HFFc6 (cell line): ENCODE measurements around the gene THADA. TPM values are rescaled to one million over a fixed set of nuclear protein-coding genes. Genes with fewer than 3 reads are reported as not detected.

Source experiments
- DNase-seq: peaks from one replicate; pipeline ENCODE4 v3.0.0-alpha.2; 2018
- H3K27ac Mint-ChIP-seq: 2 replicates; pipeline ENCODE4 v1.8.0; 2020; ENCODE audit warnings: mild to moderate bottlenecking, mixed read lengths
- H3K27me3 Mint-ChIP-seq: 2 replicates; pipeline ENCODE4 v1.8.0; 2021; ENCODE audit warnings: mild to moderate bottlenecking, moderate library complexity, mixed read lengths; ENCODE audit not compliant: insufficient read depth
- H3K36me3 Mint-ChIP-seq: 2 replicates; pipeline ENCODE4 v1.8.0; 2021; ENCODE audit warnings: low read depth, mixed read lengths
- H3K4me1 Mint-ChIP-seq: 2 replicates; pipeline ENCODE4 v1.8.0; 2020; ENCODE audit warnings: low read depth, mixed read lengths
- H3K4me3 Mint-ChIP-seq: 2 replicates; pipeline ENCODE4 v1.8.0; 2020; ENCODE audit warnings: mild to moderate bottlenecking, moderate library complexity, mixed read lengths
- H3K9me3 Mint-ChIP-seq: 2 replicates; pipeline ENCODE4 v1.8.0; 2020; ENCODE audit warnings: mild to moderate bottlenecking, mixed read lengths
- CTCF ChIP-seq: fragments of 200-600 bp; sonication (generic); IDR thresholded peaks from 2 replicates; pipeline ENCODE4 v1.5.0; 2021; ENCODE audit warnings: antibody characterized with exemption, mild to moderate bottlenecking
- total RNA-seq, 6 experiments: library from RNA; stranded (reverse); fragmentation: NEBNext Ultra II Directional; extraction: Animal tissue kit (Norgen Biotek cat#: 25700); gene quantifications; 2 replicates in 1 of 6; 3 replicates in 5 of 6; pipeline ENCODE4 v1.2.3, GENCODE V29; 2021

Gene THADA
- total RNA-seq, 6 experiments from 2014 or later, result 14.3 to 20.5 (median 17.3) TPM

DNA sequence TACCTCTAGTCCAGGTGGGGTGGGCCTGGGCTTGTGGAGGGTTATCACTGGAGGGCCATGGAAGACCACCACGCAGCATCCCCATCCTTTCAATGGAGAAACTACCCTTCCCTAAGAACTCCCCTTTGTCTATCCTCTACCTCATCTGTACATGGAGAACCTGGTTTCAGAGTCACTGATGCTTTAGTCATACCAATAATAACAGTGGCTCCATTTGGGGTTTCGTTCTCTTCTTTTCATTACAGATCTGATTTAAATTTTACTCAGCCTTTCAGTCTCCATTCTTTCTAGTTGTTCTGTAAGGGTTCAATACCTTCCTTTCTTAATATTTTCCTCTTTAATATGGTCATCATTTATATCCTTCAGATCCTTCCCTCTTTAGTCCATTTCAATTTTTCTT is 314.8 kb downstream of the THADA start:
- Mint-ChIP-seq H3K4me3 (no peak overlapping the region), H3K36me3 (peaks cover 32% of the 10 kb centered on the region), H3K9me3 (peaks cover 23% of the 10 kb centered on the region), H3K4me1 (peaks cover 12% of the 10 kb centered on the region), H3K27me3 (peaks cover 8% of the 10 kb centered on the region), H3K27ac (no peak overlapping the region)
- no peak for TF ChIP-seq CTCF
- no peak for DNase-seq

- DNase-seq, result no peak
- Mint-ChIP-seq H3K36me3 (peaks cover 16% of the 10 kb centered on the region), H3K27me3 (peaks cover 8% of the 10 kb centered on the region), H3K4me3 (no peak overlapping the region), H3K9me3 (peaks cover 13% of the 10 kb centered on the region), H3K4me1 (peaks cover 18% of the 10 kb centered on the region), H3K27ac (no peak overlapping the region)
- TF ChIP-seq CTCF, result no peak
Observed at GRCh38 chr2:43279317-43279840, 316.5 kb downstream of the THADA start.

DNA sequence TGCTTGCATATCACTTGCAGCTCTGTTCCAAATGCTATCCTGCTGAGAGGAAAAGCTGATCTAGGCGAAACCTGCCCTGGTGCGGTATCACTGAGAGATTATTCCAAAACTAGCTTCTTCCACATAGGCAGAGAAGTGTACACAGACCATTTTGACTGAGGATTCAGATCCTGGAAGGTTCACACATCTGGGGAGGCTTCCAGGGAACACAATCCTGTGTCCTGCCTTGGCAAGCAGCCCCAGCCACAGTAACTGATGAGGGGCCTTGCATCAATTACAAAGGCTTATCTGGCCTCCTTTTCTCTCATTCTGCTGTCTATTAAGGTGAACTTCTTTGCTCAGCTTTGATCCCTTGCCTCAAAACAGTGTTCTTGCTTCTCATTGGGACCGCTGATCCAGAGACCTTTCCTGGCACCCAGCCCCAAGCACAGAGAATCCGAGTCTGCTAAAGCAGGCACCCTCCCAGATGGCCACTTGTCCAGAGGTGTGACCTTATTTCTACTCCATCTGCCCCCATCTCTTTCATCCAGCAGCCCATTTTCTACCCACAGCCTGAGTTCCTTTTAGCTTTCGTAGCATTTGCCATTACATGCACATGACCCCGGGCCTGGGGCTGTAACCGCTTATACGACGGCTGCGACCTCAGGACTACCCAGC is 317.1 kb downstream of the THADA start:
- peaks cover 8% of the 10 kb centered on the region for H3K27me3 Mint-ChIP-seq
- no peak for DNase-seq
- TF ChIP-seq CTCF, result no peak
- peaks cover 6% of the 10 kb centered on the region for H3K9me3 Mint-ChIP-seq
- H3K4me3 Mint-ChIP-seq, result no peak overlapping the region
- peaks cover 24% of the 10 kb centered on the region for H3K4me1 Mint-ChIP-seq
- no peak overlapping the region for H3K27ac Mint-ChIP-seq
- H3K36me3 Mint-ChIP-seq, result peaks cover 9% of the 10 kb centered on the region

GRCh38 chr2:43276962-43277391 is 318.9 kb downstream of the THADA start:
- Mint-ChIP-seq H3K4me1 (peaks cover 35% of the 10 kb centered on the region), H3K36me3 (peaks cover 4% of the 10 kb centered on the region), H3K27ac (no peak overlapping the region), H3K27me3 (peaks cover 8% of the 10 kb centered on the region), H3K9me3 (no peaks in the 10 kb centered on the region), H3K4me3 (no peak overlapping the region)
- no peak for DNase-seq
- no peak for TF ChIP-seq CTCF

DNA sequence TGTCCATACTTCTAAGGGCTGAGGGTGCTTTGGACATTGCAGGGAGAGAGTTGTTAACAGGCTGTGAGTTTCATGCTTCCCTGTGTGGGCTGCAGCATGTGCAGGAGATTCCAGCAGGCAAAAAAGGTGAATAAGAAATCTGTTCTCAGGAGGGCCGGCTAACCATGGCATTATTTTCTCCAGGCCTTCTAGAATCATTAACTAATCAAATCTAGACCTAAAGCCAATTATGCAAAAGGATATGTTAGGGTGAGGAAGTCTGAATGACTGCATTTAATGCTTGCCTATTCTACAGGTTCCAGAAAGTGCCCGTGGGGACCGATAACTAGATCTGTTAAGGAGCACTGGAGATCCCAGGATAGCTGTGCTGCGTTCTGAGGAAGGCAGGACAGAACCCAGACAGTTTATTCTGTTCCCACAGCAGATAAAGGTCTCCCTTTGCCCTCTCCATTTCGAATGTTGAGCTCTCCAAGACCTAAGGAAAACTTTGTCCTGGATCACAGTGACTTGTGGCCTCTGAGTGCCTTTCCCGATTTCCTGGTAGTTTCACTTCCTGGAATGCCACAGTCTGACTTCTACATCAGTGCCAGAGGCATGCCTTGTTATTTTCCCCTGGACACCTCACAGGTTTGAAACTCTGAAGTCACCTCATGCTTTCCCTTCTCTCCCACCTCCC is 319.4 kb downstream of the THADA start:
- H3K9me3 Mint-ChIP-seq, result no peaks in the 10 kb centered on the region
- no peak overlapping the region for H3K4me3 Mint-ChIP-seq
- peaks cover 6% of the 10 kb centered on the region for H3K27me3 Mint-ChIP-seq
- H3K4me1 Mint-ChIP-seq, result peaks cover 37% of the 10 kb centered on the region
- no peak for DNase-seq
- TF ChIP-seq CTCF, result no peak
- H3K27ac Mint-ChIP-seq, result no peak overlapping the region
- H3K36me3 Mint-ChIP-seq, result peaks cover 5% of the 10 kb centered on the region
